Suppressor macrophage treated with lipopolysaccharide for 4 hours (primary cell): ENCODE data around the gene CDCA5.
A peak's percentile ranks its signal among the peaks of the same experiment; 100 is the strongest.

Source experiments
- DNase-seq: peaks from one replicate; pipeline ENCODE4 v3.0.0-alpha.2; 2020

Gene CDCA5

GRCh38 chr11:65040847-65041622, 42.8 kb downstream of the CDCA5 start, which contains the start of gene SAC3D1:
TSS of gene SAC3D1 (plus strand) at chr11:65041210. CDS start at chr11:65041293, 83 bp downstream.
- peak; percentile 90 for DNase-seq

GRCh38 chr11:65040520-65040846, 43.4 kb downstream of the CDCA5 start:
- DNase-seq, result no peak

- no peak for DNase-seq
These were observed 46.9 kb downstream of the CDCA5 start for GRCh38 chr11:65036931-65037330.

- no peak for DNase-seq
These were observed 48.3 kb downstream of the CDCA5 start for GRCh38 chr11:65035579-65035978.

- DNase-seq, result no peak
These were observed 49.4 kb downstream of the CDCA5 start for GRCh38 chr11:65034423-65034822.

- no peak for DNase-seq
These were observed 51.6 kb downstream of the CDCA5 start for GRCh38 chr11:65032216-65032615.
